NCI-H748 treated with DMSO at 0.1 percent for 48 hours (cell line): ENCODE results near the gene CPLANE2.
"Not testable (repeated sequence)": the region's sequence is repeated elsewhere in the genome, so short reads cannot be mapped to it uniquely, and the experiment has no call there.

Experiments used
- DNase-seq: peaks from one replicate; lab custom pipeline; 2025; lab: John Stamatoyannopoulos, UW

The CPLANE2 gene

DNA sequence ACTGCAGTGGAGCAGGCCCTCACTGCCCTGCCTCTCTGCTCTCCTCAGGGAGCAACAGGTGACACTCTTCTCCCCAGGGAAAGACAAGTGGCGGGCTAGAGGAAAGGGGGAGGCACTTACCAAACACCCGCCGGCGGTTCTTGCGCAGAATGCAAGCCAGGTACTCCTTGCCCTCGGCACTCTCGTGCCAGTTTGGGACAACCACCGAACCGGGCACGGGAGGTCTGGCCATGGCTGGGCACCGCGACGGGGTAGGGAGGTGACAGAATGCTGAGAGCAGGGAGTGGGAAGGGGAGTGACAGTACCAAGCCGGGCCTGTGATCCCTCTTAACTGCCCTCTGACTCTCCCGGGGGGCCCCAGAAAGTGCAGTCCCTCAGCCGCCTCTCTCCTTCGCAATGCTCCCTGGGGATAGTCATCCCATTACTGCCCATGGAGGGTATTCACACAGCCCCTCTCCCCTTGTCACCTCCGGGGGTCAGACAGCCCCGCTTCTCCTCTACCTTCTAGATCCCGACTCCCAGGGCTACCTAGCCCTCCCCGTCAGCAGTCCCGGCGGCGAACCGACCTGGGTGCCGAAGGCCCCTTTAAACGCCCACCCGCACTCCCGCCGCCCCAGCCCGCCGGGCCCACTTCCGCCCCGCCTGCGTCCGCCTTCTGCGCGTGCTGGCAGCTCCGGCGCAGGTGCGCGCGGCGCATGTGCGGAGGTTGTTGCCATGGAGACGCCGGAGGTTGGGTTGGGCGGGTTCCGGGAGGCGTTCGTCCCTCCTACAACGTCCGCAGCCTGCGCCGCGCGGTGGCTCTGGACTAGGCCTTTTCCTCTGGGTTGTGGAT, at the start of gene CPLANE2:
Gene CPLANE2, minus strand, starts transcription at position 673 of the 832 bp plus-strand sequence. Its CDS starts 441 bp downstream, at position 232.
- DNase-seq, result peak; percentile 68

DNA sequence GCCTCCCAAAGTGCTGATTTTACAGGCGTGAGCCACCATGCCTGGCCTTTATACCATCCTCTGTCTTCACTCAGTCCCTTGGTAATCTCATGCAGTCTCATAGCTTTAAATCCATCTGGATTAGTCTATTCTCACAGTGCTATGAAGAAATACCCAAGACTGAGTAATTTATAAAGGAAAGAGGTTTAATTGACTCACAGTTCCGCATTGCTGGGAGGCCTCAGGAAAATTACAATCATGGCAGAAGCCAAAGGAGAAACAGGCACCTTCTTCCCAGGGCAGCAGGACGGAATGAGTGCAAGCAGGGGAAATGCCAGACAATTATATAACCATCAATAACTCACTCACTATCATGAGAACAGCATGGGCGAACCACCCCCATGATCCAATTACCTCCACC, 49.1 kb upstream of the CPLANE2 start:
- DNase-seq, result no peak

- no peak for DNase-seq
Observed at GRCh38 chr1:16281765-16282164, 44.8 kb upstream of the CPLANE2 start.

DNA sequence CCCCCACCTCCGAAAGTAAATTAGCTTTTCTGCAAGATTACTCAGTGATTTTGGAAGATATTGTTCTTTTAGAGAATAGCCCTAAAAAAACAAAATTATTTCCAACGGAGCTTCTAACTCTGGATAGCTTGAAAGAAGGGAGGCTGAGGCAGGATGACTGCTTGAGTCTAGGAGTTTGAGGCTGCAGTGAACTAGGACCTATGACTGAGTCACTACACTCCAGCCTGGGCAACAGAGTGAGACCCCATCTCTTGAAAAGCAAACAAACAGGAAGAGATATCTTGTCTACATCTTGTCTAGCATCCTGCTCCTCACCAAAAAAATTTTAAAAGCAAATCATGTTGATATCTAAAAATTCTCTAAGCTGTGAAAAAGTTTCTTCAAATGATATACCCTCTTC, 42.2 kb upstream of the CPLANE2 start:
- no peak for DNase-seq

DNA sequence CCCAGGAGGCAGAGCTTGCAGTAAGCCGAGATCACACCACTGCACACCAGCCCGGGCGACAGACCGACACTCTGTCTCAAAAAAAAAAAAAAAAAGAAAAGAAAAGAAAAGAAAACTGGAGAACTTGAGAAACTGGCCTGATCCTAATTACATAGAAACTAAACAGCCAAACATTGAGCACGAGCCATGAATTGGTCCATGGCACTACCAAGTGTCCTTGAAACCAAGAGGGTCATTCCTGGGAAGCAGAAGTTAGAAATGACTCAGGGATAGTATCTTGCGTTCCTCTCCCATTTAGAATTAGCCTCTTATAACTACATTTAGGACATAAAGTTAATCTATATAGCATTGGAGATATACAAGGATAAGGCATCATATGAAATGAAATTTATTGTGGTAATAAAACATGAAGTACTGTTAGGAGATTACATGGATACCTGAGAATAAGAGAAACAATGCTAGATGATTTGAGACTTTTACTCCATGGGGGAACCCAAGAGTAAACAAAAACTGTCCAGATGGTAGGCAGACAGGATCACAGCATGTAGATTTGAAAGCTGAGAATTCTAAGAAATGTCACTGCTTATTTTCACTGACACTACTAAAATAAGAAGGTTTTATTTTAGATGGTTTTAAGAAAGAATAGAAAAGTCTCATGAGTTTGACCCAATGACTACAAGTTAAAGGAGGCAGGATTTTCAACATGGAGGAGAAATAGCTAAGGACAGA, 39.5 kb upstream of the CPLANE2 start:
- DNase-seq, result no peak

DNA sequence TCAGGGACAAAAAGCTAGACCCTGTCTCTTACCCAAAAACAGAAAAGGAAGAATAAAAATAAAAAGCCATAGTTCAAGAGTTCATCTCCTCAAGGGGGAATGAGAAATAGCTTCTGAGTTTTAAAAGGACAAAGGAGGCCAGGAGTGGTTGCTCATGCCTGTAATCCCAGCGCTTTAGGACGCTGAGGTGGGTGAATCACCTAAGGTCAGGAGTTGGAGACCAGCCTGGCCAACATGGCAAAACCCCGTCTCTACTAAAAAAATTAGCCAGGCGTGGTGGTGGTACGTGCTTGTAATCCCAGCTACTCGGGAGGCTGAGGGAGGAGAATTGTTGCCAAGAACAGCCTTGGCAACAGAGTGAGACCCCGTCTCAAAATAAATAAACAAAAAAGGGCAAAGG, 38.6 kb upstream of the CPLANE2 start:
- DNase-seq, result no peak

GRCh38 chr1:16267690-16268180, 30.8 kb upstream of the CPLANE2 start:
- DNase-seq, result no peak

DNA sequence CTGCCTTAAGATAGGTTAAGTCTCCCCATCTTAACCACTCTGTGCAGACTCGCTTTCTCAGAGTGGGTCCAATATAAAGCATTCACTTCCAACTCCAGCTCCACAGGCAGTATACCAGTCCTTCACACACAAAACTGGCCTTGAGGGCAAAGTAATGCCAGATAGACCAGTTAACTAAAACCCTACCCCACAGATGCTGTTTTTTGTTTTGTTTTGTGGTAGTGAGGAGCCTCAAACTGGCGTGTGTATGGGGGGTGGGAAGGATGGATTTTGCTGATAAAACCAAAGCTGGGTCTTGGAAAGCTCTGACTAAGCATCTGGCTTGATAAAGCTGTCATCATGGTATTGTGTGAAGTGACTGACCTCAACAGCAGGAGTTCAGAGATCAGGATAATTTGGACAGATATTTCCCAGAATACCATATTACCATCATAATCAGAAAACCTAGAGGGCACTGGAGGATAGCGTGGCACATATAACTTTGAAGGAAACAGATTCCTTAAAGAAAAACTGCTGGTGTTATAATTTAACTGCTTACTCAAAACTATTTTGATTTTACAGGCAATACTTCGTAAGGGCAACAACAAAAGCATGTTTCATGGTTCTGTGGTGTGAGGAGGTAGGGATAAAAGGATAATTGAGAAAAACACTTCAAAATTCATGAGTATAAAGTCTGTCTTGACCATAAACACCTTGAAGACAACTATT, 29.6 kb upstream of the CPLANE2 start:
- DNase-seq, result no peak

GRCh38 chr1:16262067-16262466, 25.1 kb upstream of the CPLANE2 start:
- DNase-seq, result no peak

GRCh38 chr1:16260814-16261213, 23.8 kb upstream of the CPLANE2 start:
- no peak for DNase-seq

- DNase-seq, result no peak
Observed at GRCh38 chr1:16258591-16259135, 21.7 kb upstream of the CPLANE2 start.

GRCh38 chr1:16257968-16258367, 21.0 kb upstream of the CPLANE2 start:
- no peak for DNase-seq

DNA sequence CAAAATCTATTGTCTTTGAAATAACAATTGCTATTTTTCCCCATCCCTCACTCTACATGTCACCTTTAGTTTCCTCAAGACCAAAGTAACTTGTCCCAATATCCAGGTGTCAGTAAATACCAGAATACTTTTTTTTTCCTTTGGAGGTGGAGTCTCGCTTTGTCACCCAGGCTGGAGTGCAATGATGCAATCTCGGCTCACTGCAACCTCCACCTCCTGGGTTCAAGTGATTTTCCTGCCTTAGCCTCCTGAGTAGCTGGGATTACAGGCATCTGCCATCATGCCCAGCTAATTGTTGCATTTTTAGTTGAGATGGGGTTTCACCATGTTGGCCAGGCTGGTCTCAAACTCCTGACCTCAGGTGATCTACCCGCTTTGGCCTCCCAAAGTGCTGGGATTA, 20.6 kb upstream of the CPLANE2 start:
- not testable (repeated sequence) for DNase-seq

DNA sequence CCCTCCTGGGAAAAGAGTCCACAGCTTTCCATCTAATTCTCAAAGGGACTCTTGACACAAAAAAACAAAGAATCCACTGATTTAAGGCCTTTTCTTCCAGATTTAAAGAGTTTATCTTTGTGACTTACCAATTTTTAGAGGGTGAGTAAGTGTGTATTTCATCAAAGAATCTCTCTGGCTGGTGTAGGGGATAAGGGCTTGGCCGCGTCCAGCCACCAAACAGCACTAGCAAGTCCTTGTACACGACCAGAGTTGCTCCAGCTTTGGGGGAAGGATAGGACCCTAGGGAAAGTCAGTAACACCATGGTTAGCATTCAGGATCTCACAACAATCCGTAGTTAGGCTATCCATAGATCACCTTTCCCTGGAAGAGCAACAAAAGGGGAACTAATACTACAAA, 19.5 kb upstream of the CPLANE2 start:
- no peak for DNase-seq

- no peak for DNase-seq
Observed at GRCh38 chr1:16254263-16254928, 17.4 kb upstream of the CPLANE2 start.

GRCh38 chr1:16253332-16253922, 16.4 kb upstream of the CPLANE2 start:
- DNase-seq, result no peak

DNA sequence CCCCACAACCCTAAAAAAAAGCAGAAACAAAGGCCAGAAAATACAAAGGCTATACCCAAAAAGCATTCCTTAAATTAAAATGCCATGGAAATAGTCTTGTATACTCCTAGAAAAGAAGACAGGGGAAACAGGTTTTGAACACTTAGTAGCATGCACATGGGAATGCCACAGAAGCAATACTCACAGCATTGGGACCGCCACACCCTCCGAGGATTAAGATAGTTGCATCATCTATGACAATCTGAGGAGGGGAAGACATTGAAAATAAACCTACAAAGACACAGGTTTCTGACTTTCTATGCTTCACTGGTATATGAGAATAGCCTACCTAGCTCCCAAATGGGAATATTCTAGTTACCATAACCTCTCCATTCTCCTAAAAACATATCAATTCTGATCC, 15.9 kb upstream of the CPLANE2 start:
- DNase-seq, result no peak

GRCh38 chr1:16251381-16251780, 14.4 kb upstream of the CPLANE2 start:
- DNase-seq, result no peak

DNA sequence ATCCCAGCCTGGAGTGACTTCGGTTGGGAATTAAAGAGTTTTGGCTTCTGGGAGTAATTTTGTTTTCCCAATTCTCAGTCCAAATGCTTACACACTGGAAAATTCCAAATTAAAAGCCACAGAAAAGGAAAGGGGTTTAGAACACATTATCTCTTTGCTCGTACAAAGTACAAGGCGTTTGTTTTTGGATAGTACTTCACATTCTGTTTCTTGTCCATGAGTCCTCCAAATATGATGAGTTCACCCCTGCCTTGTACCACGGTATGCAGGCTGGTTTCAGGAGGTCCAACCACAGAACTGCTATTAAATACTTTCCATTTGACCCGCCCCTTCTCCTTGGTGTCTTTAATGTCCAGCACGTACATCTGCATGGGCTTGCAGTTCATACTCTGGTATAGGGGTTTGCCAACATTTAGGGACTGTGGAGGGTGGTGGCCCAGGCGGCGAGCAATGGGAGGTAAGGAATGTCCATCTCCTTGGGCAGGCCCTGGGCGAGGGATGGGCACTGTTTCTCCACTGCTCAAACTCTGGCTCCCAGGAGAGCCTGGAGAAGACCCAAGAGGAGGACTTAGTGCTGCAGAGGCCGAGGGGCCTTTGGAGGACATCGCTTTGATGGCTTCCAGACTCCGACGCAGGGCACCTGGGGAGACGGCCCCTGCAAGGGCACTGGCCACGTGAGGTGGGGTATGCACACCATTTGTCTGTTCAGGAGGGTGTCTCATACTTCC, 13.7 kb upstream of the CPLANE2 start:
- no peak for DNase-seq

DNA sequence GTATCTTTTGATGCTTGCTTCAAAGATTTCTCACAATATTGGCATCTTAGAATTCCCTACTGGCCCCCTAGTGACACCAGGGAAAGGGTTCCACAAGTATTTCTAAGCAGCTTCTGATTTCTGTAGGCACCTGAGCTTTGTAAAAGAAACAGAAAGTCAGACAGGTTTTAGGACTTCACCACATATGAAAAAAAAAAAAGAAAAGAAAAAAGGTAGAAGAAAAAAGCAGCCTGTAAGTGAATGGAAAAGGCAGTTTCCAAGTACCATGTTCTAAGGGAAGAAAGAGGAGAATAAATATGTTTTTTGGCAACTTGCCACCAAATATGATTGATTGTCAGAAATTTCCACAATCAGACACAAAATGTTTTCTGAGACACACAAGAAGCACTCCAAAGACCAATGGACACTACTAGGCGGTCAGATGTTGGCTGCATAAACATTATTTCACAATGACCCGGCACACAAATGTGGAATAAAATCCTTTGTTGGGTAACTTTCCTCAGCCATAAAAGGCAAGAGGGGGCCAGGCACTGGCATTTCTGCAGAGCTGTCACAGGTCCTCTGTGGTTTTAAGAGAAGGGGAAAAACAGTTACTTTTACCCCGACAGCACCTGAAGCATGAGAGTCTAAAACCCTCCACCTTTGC, 12.7 kb upstream of the CPLANE2 start:
- DNase-seq, result no peak
